PFSK-1 (cell line): ENCODE measurements around the gene EXD3.
A peak's percentile ranks its signal among the peaks of the same experiment; 100 is the strongest.

ENCODE experiments used
- FOXP2 ChIP-seq: optimal IDR thresholded peaks from 2 replicates; pipeline ENCODE3; 2011; ENCODE audit warnings: borderline replicate concordance, control low read depth, inconsistent platforms; ENCODE audit not compliant: insufficient read depth; ENCODE audit errors: extremely low read length, extremely low read depth
- POLR2AphosphoS5 ChIP-seq: IDR thresholded peaks from 2 replicates; pipeline ENCODE4 v1.6.1; 2012; ENCODE audit warnings: low read depth, mild to moderate bottlenecking, control low read depth, low read length, moderate library complexity
- REST ChIP-seq, 2 experiments: IDR thresholded peaks; 2 replicates each; pipeline versions ENCODE4 v1.6.1 to v1.8.0; 2011 to 2012; ENCODE audit warnings: low read depth in 2 of 2, low read length in 2 of 2, control low read depth in 1 of 2, inconsistent platforms in 1 of 2, mild to moderate bottlenecking in 1 of 2, moderate library complexity in 1 of 2; ENCODE audit not compliant: insufficient read depth in 1 of 2
- SIN3A ChIP-seq: IDR thresholded peaks from 2 replicates; pipeline ENCODE4 v1.6.1; 2012; ENCODE audit warnings: mild to moderate bottlenecking, low read length, moderate library complexity, borderline replicate concordance; ENCODE audit not compliant: insufficient read depth
- TAF1 ChIP-seq: IDR thresholded peaks from 2 replicates; pipeline ENCODE4 v1.6.1; 2012; ENCODE audit warnings: low read length, control low read depth, borderline replicate concordance; ENCODE audit not compliant: insufficient read depth

The EXD3 gene

GRCh38 chr9:137416006-137416562 lies 6.9 kb downstream of the EXD3 start:
- TF ChIP-seq POLR2AphosphoS5 (no peak), FOXP2 (no peak), TAF1 (no peak), REST (IDR thresholded peaks at IDR 0.05; ENCODE audit: insufficient read depth in 1 of 2, low read depth in 2 of 2, low read length in 2 of 2) (no peak), SIN3A (no peak)

GRCh38 chr9:137415451-137415850 lies 7.5 kb downstream of the EXD3 start:
- TF ChIP-seq TAF1 (no peak), FOXP2 (no peak), REST (IDR thresholded peaks at IDR 0.05; ENCODE audit: insufficient read depth in 1 of 2, low read depth in 2 of 2, low read length in 2 of 2) (no peak), SIN3A (no peak), POLR2AphosphoS5 (no peak)

- TF ChIP-seq SIN3A: no peak
- TF ChIP-seq POLR2AphosphoS5: no peak
- no peak for TF ChIP-seq TAF1
- TF ChIP-seq REST (IDR thresholded peaks at IDR 0.05; ENCODE audit: insufficient read depth in 1 of 2, low read depth in 2 of 2, low read length in 2 of 2): no peak
- no peak for TF ChIP-seq FOXP2
Measured at GRCh38 chr9:137412431-137412830, 10.5 kb downstream of the EXD3 start.

GRCh38 chr9:137411645-137412380 lies 11.1 kb downstream of the EXD3 start:
- TF ChIP-seq POLR2AphosphoS5 (no peak), SIN3A (no peak), REST (IDR thresholded peaks at IDR 0.05; ENCODE audit: insufficient read depth in 1 of 2, low read depth in 2 of 2, low read length in 2 of 2) (no peak), TAF1 (no peak), FOXP2 (peak; percentile 83)
